GM12801 (cell line): Measurements from ENCODE around the gene GEMIN5.

Experiments used
- TF ChIP-seq, protein P1 (sequence below): IDR thresholded peaks from one replicate; pipeline ENCODE4 v1.5.1; 2011; ENCODE audit warnings: control low read depth; ENCODE audit not compliant: insufficient read length; ENCODE audit errors: extremely low read depth

The GEMIN5 gene

DNA sequence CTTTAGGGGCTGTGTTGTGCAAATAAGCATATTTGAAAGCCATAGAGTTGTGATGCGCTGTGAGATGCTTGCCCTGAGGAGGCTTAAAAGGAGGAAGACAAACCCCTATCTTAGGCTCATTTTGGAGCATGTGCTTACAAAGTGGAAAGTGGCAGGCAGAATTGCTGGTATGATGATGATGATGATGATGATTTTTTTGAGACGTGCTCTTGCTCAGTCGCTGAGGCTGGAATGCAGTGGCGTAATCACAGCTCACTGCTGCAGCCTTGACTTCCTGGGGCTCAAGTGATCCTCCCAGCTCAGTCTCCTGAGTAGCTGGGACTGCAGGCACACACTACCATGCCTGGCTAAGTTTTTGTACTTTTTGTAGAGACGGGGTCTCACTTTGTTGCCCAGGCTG lies 77.9 kb downstream of the GEMIN5 start:
- TF ChIP-seq, protein P1, sequence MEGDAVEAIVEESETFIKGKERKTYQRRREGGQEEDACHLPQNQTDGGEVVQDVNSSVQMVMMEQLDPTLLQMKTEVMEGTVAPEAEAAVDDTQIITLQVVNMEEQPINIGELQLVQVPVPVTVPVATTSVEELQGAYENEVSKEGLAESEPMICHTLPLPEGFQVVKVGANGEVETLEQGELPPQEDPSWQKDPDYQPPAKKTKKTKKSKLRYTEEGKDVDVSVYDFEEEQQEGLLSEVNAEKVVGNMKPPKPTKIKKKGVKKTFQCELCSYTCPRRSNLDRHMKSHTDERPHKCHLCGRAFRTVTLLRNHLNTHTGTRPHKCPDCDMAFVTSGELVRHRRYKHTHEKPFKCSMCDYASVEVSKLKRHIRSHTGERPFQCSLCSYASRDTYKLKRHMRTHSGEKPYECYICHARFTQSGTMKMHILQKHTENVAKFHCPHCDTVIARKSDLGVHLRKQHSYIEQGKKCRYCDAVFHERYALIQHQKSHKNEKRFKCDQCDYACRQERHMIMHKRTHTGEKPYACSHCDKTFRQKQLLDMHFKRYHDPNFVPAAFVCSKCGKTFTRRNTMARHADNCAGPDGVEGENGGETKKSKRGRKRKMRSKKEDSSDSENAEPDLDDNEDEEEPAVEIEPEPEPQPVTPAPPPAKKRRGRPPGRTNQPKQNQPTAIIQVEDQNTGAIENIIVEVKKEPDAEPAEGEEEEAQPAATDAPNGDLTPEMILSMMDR = no peak

DNA sequence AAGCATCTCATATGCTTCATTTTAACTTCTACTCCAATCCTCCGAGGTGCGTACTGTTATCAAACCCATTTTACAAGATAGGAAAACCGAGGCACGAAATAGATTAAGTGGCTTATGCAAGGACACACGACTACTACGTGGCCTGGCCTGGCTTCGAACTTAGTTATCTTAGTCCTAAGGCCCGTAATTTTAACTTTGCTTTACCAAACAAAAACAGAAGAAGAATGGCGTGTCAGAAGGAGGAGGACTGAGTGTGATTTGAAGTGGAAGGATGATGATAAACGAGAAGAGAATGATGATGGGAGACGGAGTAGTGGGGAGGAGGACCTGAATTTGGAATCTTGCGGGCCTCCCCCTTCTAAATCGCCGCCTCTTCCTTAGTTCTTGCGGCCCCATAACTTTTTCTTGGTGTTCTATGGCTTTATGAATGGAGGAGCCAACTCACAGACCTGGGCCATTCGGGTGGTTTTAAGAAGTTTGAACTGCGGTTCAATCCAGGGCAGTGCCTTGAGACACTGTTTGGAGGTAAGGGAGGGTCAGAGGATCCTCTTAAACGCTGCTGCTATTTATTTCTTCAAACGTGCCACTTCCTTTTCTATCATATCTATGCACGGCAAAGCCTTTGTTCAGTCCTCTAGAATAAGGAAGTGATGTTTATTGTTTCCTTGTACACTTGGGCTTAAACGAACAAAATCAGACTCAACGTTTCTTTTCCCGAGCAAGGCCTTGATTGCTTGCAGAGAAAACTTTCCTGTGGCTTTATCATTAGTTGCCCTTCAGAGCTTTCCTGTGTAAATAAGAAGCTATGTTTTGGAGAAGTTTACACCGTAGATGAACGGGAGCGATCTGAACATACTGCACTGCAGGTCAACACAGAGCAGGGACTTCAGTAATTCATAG lies 78.8 kb downstream of the GEMIN5 start:
- TF ChIP-seq, protein P1 = no peak

DNA sequence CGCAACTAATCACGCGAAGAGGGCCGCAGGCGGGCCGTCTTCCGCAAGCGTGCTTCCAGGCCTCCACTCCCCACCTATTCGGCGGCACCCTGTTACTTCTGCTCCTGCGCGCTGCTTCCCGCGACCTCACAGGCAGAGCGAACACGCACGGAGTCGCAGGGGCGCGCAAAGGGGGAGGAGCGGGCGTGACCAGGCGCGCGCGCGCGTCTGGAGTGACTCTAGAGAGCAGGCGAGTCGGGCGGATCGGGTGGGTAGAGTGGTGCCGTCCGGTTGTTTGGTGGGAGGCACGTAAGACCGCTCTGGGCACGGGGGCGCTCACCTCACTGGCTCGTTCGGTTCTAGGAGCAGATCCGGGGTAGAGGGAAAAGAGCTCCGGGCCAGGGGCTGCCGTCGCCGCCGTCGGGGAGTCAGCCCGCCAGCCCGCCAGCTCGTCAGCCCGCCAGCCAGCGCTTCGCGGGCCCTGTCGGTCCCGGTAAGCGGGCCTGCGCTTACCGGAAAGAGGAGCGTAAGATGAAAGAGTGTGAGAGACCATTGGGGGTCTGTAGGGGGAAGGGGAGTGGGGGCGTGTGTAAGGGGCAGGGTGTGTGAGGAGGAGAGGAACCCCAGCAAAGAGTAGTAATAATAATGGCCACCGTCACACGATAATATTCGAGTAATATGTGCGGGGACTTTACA lies 79.6 kb downstream of the GEMIN5 start, which contains the start of gene CNOT8:
Gene CNOT8, plus strand, starts transcription at position 331 of the 675 bp plus-strand sequence. CDS start 4,652 bp downstream, outside the sequence.
- TF ChIP-seq, protein P1 = no peak

DNA sequence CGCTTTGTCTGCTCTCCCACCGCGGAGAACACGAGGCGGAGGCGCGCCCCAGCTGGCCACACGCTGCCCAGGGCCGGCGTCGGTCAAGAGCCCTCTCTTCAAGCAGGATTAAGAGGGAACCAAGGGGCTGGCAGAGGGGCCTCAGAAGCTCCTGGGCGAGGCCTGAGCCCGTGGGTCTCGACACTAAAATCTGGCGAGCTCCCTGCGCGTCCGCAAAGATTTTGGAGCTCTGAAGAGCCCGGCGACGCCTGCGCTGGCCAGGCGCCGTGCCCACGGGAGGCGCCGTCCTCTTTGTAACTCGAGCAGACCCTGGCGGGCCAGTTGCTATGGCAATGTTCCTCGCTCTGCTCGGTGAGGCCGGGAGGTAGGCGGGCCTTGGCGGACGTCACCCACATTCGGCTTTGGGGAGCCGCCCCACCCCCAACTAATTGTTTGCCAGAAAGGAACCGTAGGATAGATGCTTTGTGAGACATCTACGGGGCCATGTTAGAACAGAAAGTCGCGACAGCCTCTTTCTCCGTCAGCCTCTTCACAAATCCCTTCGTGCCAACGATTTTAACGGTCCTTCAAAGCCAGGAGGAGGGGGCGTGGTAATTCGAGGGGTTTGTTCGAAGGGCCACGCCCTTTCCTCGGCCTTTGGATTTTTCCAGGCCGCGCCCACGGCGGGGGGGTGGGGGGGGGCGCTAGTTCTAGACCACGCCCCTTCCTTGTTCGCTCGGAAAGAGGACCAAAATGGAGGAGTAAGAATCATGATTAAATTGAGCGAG lies 80.3 kb downstream of the GEMIN5 start:
- TF ChIP-seq, protein P1 = no peak

DNA sequence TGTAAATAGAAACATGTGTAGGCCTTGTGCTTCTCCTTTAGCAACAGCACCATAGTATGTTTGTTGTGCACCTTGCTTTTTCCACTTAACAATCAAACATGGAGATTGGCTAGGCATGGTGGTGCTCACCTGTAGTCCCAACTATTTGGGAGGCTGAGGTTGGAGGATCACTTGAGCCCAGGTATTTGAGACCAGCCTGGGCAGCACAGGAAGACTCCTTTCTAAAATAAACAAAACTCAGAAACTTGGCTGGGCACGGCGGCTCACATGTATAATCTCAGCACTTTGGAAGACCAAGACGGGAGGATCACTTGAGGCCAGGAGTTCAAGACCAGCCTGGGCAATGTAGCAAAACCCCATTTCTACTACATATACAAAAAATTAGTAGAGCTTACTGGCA lies 86.7 kb downstream of the GEMIN5 start:
- TF ChIP-seq, protein P1 = no peak

DNA sequence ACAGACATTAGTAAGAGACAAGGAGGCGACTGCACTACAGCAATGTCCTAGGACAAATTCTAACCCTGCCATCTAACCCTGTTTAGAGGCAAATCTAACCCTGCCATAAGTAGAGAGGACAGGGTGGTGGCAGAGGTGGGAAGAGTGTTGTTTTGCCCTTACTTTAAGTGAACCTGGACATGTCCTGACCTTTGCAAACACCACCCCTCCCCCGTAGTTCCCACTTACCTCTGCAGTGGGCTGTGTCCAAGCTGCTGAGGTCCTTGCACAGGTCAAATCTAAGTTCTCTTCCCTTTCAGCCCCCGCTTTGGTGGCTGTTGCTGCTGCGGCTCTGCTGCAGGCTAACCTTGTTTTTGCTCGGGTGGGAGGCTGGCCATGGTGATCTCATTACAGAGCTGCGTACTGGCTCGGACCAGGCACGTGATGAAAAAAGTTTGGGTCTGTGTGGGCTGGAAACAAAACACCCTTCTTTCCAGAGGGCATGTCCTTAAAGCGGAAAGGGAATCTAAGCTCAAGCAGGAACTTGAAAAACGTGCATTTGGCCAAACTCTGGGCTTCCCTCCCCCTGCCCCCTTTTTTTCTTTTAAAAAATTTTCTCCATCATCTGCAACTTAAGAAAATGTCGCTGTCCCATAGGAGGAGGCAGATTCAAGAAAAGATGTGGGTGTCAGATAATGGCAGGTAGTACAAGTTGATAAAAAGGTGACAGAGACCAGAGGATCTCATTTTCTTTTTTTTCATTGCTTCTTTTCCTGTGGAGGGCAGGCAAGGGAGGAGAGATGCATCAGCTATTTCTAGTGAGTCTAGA lies 87.6 kb downstream of the GEMIN5 start, which contains the start of gene FAXDC2:
Gene FAXDC2, minus strand, starts transcription at position 349 of the 808 bp plus-strand sequence. CDS start 12,425 bp downstream, outside the sequence.
- TF ChIP-seq, protein P1 = no peak
